ENCODE measurements around the gene RHBDD3. TPM values are rescaled to one million over a fixed set of nuclear protein-coding genes. Genes with fewer than 3 reads are reported as not detected.

Gene RHBDD3
- total and polyA plus RNA-seq, 12 donors: 12.2 to 103 (median 45.0) TPM

GRCh38 chr22:29265929-29266328, 1.9 kb downstream of the RHBDD3 start:
- Histone ChIP-seq H3K27me3 (no peaks in the 10 kb centered on the region), H3K9me3 (replicated peaks in 1 of 3) (no peaks in the 10 kb centered on the region), H3K27ac (peak overlapping the region in 4 of 5 donors; percentile 99 to 100 (median 100)), H3K4me1 (replicated peaks in 1 of 2) (peaks cover 31 to 32% of the 10 kb centered on the region in 2 donors), H3K36me3 (replicated peaks in 1 of 2) (peaks cover 0 to 28% of the 10 kb centered on the region in 2 donors), H3K4me3 (no peak overlapping the region)
- TF ChIP-seq CTCF (IDR thresholded peaks at IDR 0.05) (no peak), POLR2A (IDR thresholded peaks at IDR 0.05) (no peak)
- WGBS, 4 donors: 35 to 61% (median 39%) methylated on average over 2 to 4 of the region's 4 CpGs
- intact Hi-C loops (cut with DNase I): no loop called here
- DNase-seq: peak in 4 of 7 donors; percentile 33 to 58 (median 52)

- Histone ChIP-seq H3K36me3 (replicated peaks in 1 of 2) (peaks cover 0 to 28% of the 10 kb centered on the region in 2 donors), H3K27ac (peak overlapping the region in 2 of 5 donors; percentile 100), H3K9me3 (replicated peaks in 1 of 3) (no peaks in the 10 kb centered on the region), H3K4me1 (replicated peaks in 1 of 2) (peaks cover 25 to 29% of the 10 kb centered on the region in 2 donors), H3K4me3 (no peak overlapping the region), H3K27me3 (no peaks in the 10 kb centered on the region)
- DNase-seq: peak in 1 of 7 donors; percentile 53
- TF ChIP-seq CTCF (IDR thresholded peaks at IDR 0.05): no peak
- no peak for TF ChIP-seq POLR2A (IDR thresholded peaks at IDR 0.05)
- 84 to 100% (median 93%) methylated on average over 2 to 7 of the region's 7 CpGs for WGBS, 4 donors
- intact Hi-C loops (cut with DNase I): no loop called here
Measured at GRCh38 chr22:29265305-29265704, 2.5 kb downstream of the RHBDD3 start.

GRCh38 chr22:29263791-29264276, 3.9 kb downstream of the RHBDD3 start:
- no peak for TF ChIP-seq POLR2A (IDR thresholded peaks at IDR 0.05)
- TF ChIP-seq CTCF (IDR thresholded peaks at IDR 0.05): no peak
- H3K4me1 ChIP-seq (replicated peaks in 1 of 2): peaks cover 17 to 19% of the 10 kb centered on the region in 2 donors
- peak in 4 of 7 donors; percentile 35 to 58 (median 44) for DNase-seq
- H3K4me3 ChIP-seq: no peak overlapping the region
- intact Hi-C loops (cut with DNase I): loop anchor here in 1 of 2 donors (5.0 kb wide), 1 partner anchor 47 kb away; no protein-coding TSS in a partner anchor
- peaks cover 0 to 30% of the 10 kb centered on the region in 2 donors for H3K36me3 ChIP-seq (replicated peaks in 1 of 2)
- H3K27ac ChIP-seq: peak overlapping the region in 1 of 5 donors; percentile 59
- WGBS, 4 donors: 53 to 80% (median 62%) methylated on average over 1 to 14 of the region's 14 CpGs
- no peaks in the 10 kb centered on the region for H3K9me3 ChIP-seq (replicated peaks in 1 of 3)
- H3K27me3 ChIP-seq: no peaks in the 10 kb centered on the region

GRCh38 chr22:29260601-29261315, 7.0 kb downstream of the RHBDD3 start:
- H3K4me1 ChIP-seq (replicated peaks in 1 of 2): peaks cover 2 to 3% of the 10 kb centered on the region in 2 donors
- DNase-seq: peak in 3 of 7 donors; percentile 31 to 42 (median 36)
- H3K9me3 ChIP-seq (replicated peaks in 1 of 3): no peaks in the 10 kb centered on the region
- H3K36me3 ChIP-seq (replicated peaks in 1 of 2): peaks cover 0 to 30% of the 10 kb centered on the region in 2 donors
- H3K27me3 ChIP-seq: no peaks in the 10 kb centered on the region
- TF ChIP-seq CTCF (IDR thresholded peaks at IDR 0.05): no peak
- no peak for TF ChIP-seq POLR2A (IDR thresholded peaks at IDR 0.05)
- intact Hi-C loops (cut with DNase I): loop anchor here in 1 of 2 donors (5.0 kb wide), 1 partner anchor 43 kb away; no protein-coding TSS in a partner anchor
- H3K4me3 ChIP-seq: no peak overlapping the region
- 81 to 86% (median 84%) methylated on average over 1 to 17 of the region's 17 CpGs for WGBS, 4 donors
- peak overlapping the region in 1 of 5 donors; percentile 2 for H3K27ac ChIP-seq
